HG03066 (cell line): ENCODE results near the gene KRT36.

ENCODE experiments used
- ATAC-seq: cut with Tn5 transposase; IDR thresholded peaks from one replicate; pipeline ENCODE4 v1.9.1; 2021; ENCODE audit warnings: low read depth; ENCODE audit not compliant: unreplicated experiment

The KRT36 gene

GRCh38 chr17:41444640-41445039, 45.1 kb downstream of the KRT36 start:
- no peak for ATAC-seq

GRCh38 chr17:41444186-41444585, 45.5 kb downstream of the KRT36 start:
- no peak for ATAC-seq

- no peak for ATAC-seq
Observed at GRCh38 chr17:41442739-41443138, 47.0 kb downstream of the KRT36 start.

- no peak for ATAC-seq
Observed at GRCh38 chr17:41440531-41441033, 49.1 kb downstream of the KRT36 start, which contains the start of gene KRT38. Gene KRT38, minus strand, starts transcription at chr17:41440983. Its CDS starts 62 bp downstream, at chr17:41440921.

GRCh38 chr17:41439375-41439774, 50.3 kb downstream of the KRT36 start:
- no peak for ATAC-seq

- no peak for ATAC-seq
Observed at GRCh38 chr17:41437769-41438168, 51.9 kb downstream of the KRT36 start.

GRCh38 chr17:41437254-41437653, 52.5 kb downstream of the KRT36 start:
- no peak for ATAC-seq
